ENCODE data around the gene THAP8. TPM values are rescaled to one million over a fixed set of nuclear protein-coding genes. Genes with fewer than 3 reads are reported as not detected.
A peak's percentile ranks its signal among the peaks of the same experiment; 100 is the strongest.

Gene THAP8
- total and polyA plus RNA-seq, 5 donors from 2014 or later = 2.9 to 8.2 (median 6.3) TPM

DNA sequence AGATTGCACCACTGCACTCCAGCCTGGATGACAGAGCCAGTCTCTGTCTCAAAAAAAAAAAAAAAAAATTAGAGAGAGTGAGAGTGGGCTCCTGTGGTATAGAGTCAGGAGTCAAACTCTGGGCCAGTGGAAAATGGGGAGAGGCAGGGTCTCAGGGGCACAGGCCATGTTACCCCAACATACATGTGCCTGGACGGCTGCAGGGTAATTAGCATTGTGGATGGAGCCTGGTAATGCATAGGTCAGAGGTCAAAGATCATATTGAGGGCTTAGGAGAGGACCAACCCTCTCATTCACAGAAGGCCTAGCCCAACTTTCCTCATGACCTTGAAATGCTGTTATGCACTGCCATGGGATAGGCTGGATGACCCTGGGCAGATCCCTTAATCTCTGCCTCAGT lies 28.5 kb downstream of the THAP8 start:
- Histone ChIP-seq H3K4me3 (ENCODE audit: low read depth, low read length) (no peak overlapping the region), H3K9me3 (ENCODE audit: control insufficient read depth in 2 of 2, low read length in 2 of 2) (no peaks in the 10 kb centered on the region), H3K27ac (ENCODE audit: insufficient read depth, low read length, poor library complexity, severe bottlenecking) (no peak overlapping the region), H3K36me3 (ENCODE audit: control insufficient read depth, insufficient read depth, low read length) (peaks cover 14% of the 10 kb centered on the region), H3K4me1 (ENCODE audit: control insufficient read depth, insufficient read depth, low read length, poor library complexity, severe bottlenecking) (no peaks in the 10 kb centered on the region), H3K27me3 (ENCODE audit: control insufficient read depth, insufficient read depth, low read length) (no peaks in the 10 kb centered on the region)
- DNase-seq (no peak), ATAC-seq (ENCODE audit: low read depth in 2 of 2) (no peak)
- H3K9me3 Mint-ChIP-seq = peaks cover 0 to 2% (median 0%) of the 10 kb centered on the region in 7 donors
- H3K4me1 Mint-ChIP-seq = no peaks in the 10 kb centered on the region
- H3K4me3 Mint-ChIP-seq = no peak overlapping the region
- H3K36me3 Mint-ChIP-seq = peaks cover 25% of the 10 kb centered on the region
- H3K27ac Mint-ChIP-seq = no peak overlapping the region
- H3K27me3 Mint-ChIP-seq = no peaks in the 10 kb centered on the region

DNA sequence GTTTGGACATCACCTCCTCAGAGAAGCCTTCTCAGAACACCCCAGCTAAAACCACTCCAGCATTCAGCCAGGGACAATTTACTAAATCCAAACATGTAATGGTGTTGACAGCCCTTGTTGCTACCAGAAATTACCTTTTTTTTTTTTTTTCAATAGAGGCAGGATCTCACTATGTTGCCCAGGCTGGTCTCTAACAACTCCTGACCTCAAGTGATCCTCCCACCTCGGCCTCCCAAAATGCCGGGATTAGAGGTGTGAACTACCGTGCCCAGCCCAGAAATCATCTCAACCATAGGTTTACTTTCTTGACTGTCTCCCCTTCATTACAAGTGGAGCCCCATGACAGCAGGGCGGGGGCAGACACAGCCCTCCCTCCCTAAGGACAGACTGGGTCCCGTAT lies 30.7 kb downstream of the THAP8 start:
- H3K36me3 ChIP-seq (ENCODE audit: control insufficient read depth, insufficient read depth, low read length) = peaks cover 14% of the 10 kb centered on the region
- H3K27me3 ChIP-seq (ENCODE audit: control insufficient read depth, insufficient read depth, low read length) = no peaks in the 10 kb centered on the region
- H3K4me1 ChIP-seq (ENCODE audit: control insufficient read depth, insufficient read depth, low read length, poor library complexity, severe bottlenecking) = no peaks in the 10 kb centered on the region
- Mint-ChIP-seq H3K4me3 (no peak overlapping the region), H3K36me3 (peaks cover 18% of the 10 kb centered on the region), H3K27ac (no peak overlapping the region), H3K4me1 (no peaks in the 10 kb centered on the region), H3K9me3 (peaks cover 0 to 2% (median 0%) of the 10 kb centered on the region in 7 donors), H3K27me3 (no peaks in the 10 kb centered on the region)
- ATAC-seq (ENCODE audit: low read depth in 2 of 2) = no peak
- no peak for DNase-seq
- no peaks in the 10 kb centered on the region for H3K9me3 ChIP-seq (ENCODE audit: control insufficient read depth in 2 of 2, low read length in 2 of 2)
- H3K27ac ChIP-seq (ENCODE audit: insufficient read depth, low read length, poor library complexity, severe bottlenecking) = no peak overlapping the region
- no peak overlapping the region for H3K4me3 ChIP-seq (ENCODE audit: low read depth, low read length)

DNA sequence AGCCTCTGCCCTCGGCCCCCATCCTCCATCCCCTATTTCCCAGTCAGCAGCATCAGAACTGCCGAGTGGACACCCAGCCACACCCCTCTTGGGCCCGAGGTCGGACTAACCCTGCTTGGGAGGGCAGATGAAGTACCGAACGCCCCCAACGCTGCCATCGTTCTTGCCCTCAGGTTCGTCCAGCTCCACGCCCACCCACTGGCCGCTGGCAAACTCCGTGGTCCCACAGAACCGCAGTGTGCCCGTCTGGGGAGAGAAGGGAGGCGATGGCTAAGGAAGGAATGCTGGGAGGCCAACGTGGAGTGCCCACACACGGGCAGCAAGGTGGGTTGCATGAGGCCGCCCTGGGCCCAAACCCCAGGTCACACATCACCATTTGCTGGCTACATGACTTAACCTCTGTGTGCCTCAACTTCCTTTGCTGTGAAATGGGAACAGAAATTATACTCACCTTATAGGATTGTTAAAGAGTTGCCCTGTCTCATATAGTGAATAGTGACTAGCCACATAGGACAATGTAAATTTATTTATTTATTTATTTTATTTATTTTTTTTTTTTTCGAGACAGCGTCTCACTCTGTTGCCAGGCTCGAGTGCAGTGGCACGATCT lies 34.9 kb downstream of the THAP8 start:
- Mint-ChIP-seq H3K9me3 (peaks cover 0 to 2% (median 0%) of the 10 kb centered on the region in 7 donors), H3K36me3 (peaks cover 11% of the 10 kb centered on the region), H3K4me1 (peaks cover 4 to 19% (median 11%) of the 10 kb centered on the region in 4 donors), H3K27me3 (no peaks in the 10 kb centered on the region), H3K27ac (no peak overlapping the region), H3K4me3 (no peak overlapping the region)
- Histone ChIP-seq H3K27ac (ENCODE audit: insufficient read depth, low read length, poor library complexity, severe bottlenecking) (no peak overlapping the region), H3K4me1 (ENCODE audit: control insufficient read depth, insufficient read depth, low read length, poor library complexity, severe bottlenecking) (peaks cover 10% of the 10 kb centered on the region), H3K27me3 (ENCODE audit: control insufficient read depth, insufficient read depth, low read length) (no peaks in the 10 kb centered on the region), H3K36me3 (ENCODE audit: control insufficient read depth, insufficient read depth, low read length) (peaks cover 14% of the 10 kb centered on the region), H3K4me3 (ENCODE audit: low read depth, low read length) (no peak overlapping the region), H3K9me3 (ENCODE audit: control insufficient read depth in 2 of 2, low read length in 2 of 2) (no peaks in the 10 kb centered on the region)
- no peak for ATAC-seq (ENCODE audit: low read depth in 2 of 2)
- no peak for DNase-seq

DNA sequence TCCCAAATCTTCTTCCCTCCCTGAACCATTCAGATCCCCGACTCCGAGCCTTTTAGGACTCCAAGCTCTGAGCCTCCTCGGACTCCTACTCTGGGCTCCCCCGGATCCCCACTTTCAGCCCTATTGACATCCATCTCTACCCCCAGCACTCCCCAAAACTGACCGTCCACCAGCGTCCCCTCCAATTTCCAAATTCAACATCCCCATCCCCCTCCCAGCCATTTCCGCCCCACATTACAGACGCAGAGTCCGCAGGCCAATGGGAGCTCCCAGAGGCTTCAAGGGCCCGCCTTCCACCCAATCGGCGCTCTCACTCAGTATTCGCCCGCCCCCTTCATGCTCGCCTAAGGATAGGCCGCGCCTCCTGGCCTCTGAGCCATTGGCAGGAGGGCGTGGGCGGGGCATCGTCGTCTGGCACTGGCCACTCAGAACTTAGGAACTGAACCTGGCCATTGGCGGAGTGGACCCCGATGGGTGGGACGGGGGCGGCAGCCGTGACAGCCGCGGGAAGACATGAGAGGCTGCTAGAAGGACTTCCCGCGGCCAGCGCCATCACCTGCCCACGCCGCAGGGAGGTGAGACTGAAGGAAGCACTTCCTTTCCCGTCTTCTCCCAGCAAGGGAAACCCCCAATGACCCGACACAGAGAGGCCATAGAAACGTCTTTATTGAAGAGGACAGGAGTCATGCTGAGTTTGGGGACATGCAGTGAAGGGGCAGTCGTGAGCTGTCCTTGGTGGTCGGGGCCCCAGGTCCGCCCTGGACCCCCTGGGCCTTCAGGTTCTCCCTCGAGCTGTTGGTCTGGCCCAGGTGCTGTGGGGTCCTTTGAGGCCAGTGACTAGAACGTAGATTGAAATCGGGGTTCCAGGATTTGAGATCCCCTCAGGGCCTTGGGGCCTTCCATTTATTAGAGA lies 39.8 kb downstream of the THAP8 start, which contains the start of gene ALKBH6:
TSS of gene ALKBH6 (minus strand) at position 202 of the 913 bp plus-strand sequence. CDS start 816 bp downstream, outside the sequence.
- Histone ChIP-seq H3K4me1 (ENCODE audit: control insufficient read depth, insufficient read depth, low read length, poor library complexity, severe bottlenecking) (peaks cover 23% of the 10 kb centered on the region), H3K9me3 (ENCODE audit: control insufficient read depth in 2 of 2, low read length in 2 of 2) (no peaks in the 10 kb centered on the region), H3K27ac (ENCODE audit: insufficient read depth, low read length, poor library complexity, severe bottlenecking) (peak within 1 kb of the TSS; percentile 85), H3K27me3 (ENCODE audit: control insufficient read depth, insufficient read depth, low read length) (no peaks in the 10 kb centered on the region), H3K36me3 (ENCODE audit: control insufficient read depth, insufficient read depth, low read length) (no peaks in the 10 kb centered on the region), H3K4me3 (ENCODE audit: low read depth, low read length) (peak within 1 kb of the TSS; percentile 90)
- H3K36me3 Mint-ChIP-seq = peaks cover 5% of the 10 kb centered on the region
- peak; percentile 98 to 99 for ATAC-seq (ENCODE audit: low read depth in 2 of 2)
- peak within 1 kb of the TSS; percentile 97 to 100 (median 97) for H3K27ac Mint-ChIP-seq
- peak; percentile 98 to 100 (median 99) for DNase-seq
- no peaks in the 10 kb centered on the region for H3K9me3 Mint-ChIP-seq
- no peaks in the 10 kb centered on the region for H3K27me3 Mint-ChIP-seq
- H3K4me1 Mint-ChIP-seq = peaks cover 4 to 45% (median 24%) of the 10 kb centered on the region in 4 donors
- H3K4me3 Mint-ChIP-seq = peak within 1 kb of the TSS; percentile 86 to 99 (median 98)

DNA sequence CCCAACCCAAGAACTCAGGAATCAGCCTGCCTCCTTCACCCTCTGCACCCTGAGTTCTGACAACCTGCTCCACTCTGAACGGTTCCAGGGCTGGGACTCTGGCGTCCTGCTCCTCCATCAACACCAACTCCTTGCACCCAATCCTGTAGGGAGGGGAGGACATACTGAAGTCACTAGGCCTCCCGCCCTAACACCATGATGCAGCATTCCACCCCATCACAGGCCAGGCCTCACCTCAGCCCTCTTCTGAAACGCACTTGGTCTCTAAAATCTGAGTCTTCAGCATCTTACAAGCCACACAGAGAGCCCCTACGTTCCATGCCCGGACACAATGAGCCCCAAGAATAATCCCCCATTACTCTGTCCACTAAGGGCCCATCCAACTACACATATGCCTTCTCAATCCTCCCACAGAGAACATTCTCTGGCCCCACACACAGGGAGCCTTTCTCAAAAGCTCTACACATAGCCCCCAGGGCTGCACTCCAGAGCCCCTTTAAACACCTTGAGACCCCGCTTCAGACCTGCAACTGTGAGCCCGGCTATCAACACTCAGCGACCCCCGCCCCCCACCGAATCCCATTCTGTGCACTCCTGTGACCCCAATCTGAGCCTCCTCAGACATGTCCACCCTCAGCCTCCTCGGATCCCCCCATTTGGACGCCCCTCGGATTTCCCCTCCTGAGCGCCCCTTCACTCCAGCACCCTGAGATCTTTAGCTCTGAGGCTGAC lies 40.6 kb downstream of the THAP8 start:
- Histone ChIP-seq H3K4me1 (ENCODE audit: control insufficient read depth, insufficient read depth, low read length, poor library complexity, severe bottlenecking) (peaks cover 32% of the 10 kb centered on the region), H3K27me3 (ENCODE audit: control insufficient read depth, insufficient read depth, low read length) (no peaks in the 10 kb centered on the region), H3K4me3 (ENCODE audit: low read depth, low read length) (peak overlapping the region; percentile 90), H3K27ac (ENCODE audit: insufficient read depth, low read length, poor library complexity, severe bottlenecking) (peak overlapping the region; percentile 85), H3K36me3 (ENCODE audit: control insufficient read depth, insufficient read depth, low read length) (no peaks in the 10 kb centered on the region), H3K9me3 (ENCODE audit: control insufficient read depth in 2 of 2, low read length in 2 of 2) (no peaks in the 10 kb centered on the region)
- DNase-seq (no peak), ATAC-seq (ENCODE audit: low read depth in 2 of 2) (no peak)
- Mint-ChIP-seq H3K36me3 (peaks cover 5% of the 10 kb centered on the region), H3K27ac (peak overlapping the region; percentile 97 to 100 (median 97)), H3K4me1 (peaks cover 4 to 50% (median 25%) of the 10 kb centered on the region in 4 donors), H3K27me3 (no peaks in the 10 kb centered on the region), H3K4me3 (peak overlapping the region; percentile 86 to 99 (median 98)), H3K9me3 (no peaks in the 10 kb centered on the region)

DNA sequence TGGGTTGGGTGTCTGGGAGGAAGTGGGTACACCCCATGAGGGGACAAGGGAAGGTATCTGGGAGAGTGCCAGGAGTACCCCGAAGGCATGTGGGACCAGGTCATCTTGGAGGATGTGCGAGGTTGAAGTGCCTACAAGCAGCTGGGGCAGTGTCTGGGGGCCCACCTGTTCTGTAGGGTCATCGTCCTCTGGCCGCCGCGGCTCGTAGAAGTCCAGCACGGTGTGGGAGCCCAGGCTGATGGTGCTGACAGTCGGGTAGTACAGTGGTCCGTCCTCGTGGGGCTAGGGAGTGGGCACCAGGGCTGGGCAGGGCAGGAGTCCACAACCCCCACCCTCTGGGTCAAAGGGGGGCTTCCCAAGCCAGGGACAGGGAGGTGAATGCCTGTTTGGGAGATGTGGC lies 43.7 kb downstream of the THAP8 start:
- ATAC-seq (ENCODE audit: low read depth in 2 of 2) (no peak), DNase-seq (no peak)
- H3K27ac ChIP-seq (ENCODE audit: insufficient read depth, low read length, poor library complexity, severe bottlenecking) = no peak overlapping the region
- Mint-ChIP-seq H3K27ac (peak overlapping the region in 1 of 3 donors; percentile 71), H3K4me3 (peak overlapping the region; percentile 57 to 76 (median 68)), H3K9me3 (no peaks in the 10 kb centered on the region), H3K27me3 (no peaks in the 10 kb centered on the region), H3K36me3 (peaks cover 6% of the 10 kb centered on the region), H3K4me1 (peaks cover 4 to 47% (median 22%) of the 10 kb centered on the region in 4 donors)
- H3K4me3 ChIP-seq (ENCODE audit: low read depth, low read length) = no peak overlapping the region
- no peaks in the 10 kb centered on the region for H3K36me3 ChIP-seq (ENCODE audit: control insufficient read depth, insufficient read depth, low read length)
- H3K9me3 ChIP-seq (ENCODE audit: control insufficient read depth in 2 of 2, low read length in 2 of 2) = no peaks in the 10 kb centered on the region
- peaks cover 32% of the 10 kb centered on the region for H3K4me1 ChIP-seq (ENCODE audit: control insufficient read depth, insufficient read depth, low read length, poor library complexity, severe bottlenecking)
- H3K27me3 ChIP-seq (ENCODE audit: control insufficient read depth, insufficient read depth, low read length) = no peaks in the 10 kb centered on the region

DNA sequence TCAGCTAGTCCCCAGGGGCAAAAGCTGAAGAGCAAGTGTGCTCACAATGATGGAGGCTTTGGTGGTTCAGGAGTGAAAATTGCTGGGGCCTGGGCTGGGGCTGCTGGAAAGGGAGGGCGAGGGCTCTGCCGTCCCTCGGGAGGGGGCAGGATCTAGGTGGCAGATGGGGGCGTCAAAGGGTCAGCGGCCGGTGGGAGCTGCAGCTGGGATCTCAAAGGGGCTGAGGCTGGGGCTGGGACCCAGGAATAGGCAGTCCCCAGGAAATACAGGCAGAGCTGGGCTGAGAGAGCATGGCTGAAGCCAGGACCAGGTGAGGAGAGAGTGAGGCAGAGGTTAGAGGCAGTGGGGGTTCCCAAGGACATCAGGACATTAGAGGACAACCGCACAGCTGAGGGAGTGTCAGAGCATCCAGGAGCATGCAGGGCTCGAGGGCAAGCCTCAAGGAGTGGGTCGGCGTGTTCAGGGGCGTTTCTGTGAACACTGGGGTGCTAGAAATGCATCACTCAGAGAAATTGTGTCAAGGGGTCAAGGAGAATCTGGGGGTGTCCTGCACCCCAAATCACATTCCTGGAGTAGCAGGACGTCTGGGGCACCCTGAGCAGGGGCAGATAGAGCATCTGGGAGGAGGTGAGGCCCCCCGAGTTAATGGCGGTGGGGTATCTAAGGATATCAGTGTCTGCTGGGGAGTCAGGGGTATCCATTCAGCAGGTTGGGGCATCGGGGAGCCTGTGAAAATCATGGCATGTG lies 44.3 kb downstream of the THAP8 start:
- peak overlapping the region in 1 of 3 donors; percentile 71 for H3K27ac Mint-ChIP-seq
- ATAC-seq (ENCODE audit: low read depth in 2 of 2) (no peak), DNase-seq (no peak)
- H3K4me3 ChIP-seq (ENCODE audit: low read depth, low read length) = no peak overlapping the region
- H3K36me3 Mint-ChIP-seq = peaks cover 9% of the 10 kb centered on the region
- no peak overlapping the region for H3K27ac ChIP-seq (ENCODE audit: insufficient read depth, low read length, poor library complexity, severe bottlenecking)
- H3K27me3 Mint-ChIP-seq = no peaks in the 10 kb centered on the region
- no peaks in the 10 kb centered on the region for H3K9me3 ChIP-seq (ENCODE audit: control insufficient read depth in 2 of 2, low read length in 2 of 2)
- peaks cover 4 to 45% (median 20%) of the 10 kb centered on the region in 4 donors for H3K4me1 Mint-ChIP-seq
- H3K27me3 ChIP-seq (ENCODE audit: control insufficient read depth, insufficient read depth, low read length) = no peaks in the 10 kb centered on the region
- H3K9me3 Mint-ChIP-seq = no peaks in the 10 kb centered on the region
- H3K4me1 ChIP-seq (ENCODE audit: control insufficient read depth, insufficient read depth, low read length, poor library complexity, severe bottlenecking) = peaks cover 26% of the 10 kb centered on the region
- no peaks in the 10 kb centered on the region for H3K36me3 ChIP-seq (ENCODE audit: control insufficient read depth, insufficient read depth, low read length)
- peak overlapping the region; percentile 57 to 76 (median 68) for H3K4me3 Mint-ChIP-seq
